ENCODE data around the gene ZMIZ1. TPM values are rescaled to one million over a fixed set of nuclear protein-coding genes. Genes with fewer than 3 reads are reported as not detected.

The ZMIZ1 gene, protein sequence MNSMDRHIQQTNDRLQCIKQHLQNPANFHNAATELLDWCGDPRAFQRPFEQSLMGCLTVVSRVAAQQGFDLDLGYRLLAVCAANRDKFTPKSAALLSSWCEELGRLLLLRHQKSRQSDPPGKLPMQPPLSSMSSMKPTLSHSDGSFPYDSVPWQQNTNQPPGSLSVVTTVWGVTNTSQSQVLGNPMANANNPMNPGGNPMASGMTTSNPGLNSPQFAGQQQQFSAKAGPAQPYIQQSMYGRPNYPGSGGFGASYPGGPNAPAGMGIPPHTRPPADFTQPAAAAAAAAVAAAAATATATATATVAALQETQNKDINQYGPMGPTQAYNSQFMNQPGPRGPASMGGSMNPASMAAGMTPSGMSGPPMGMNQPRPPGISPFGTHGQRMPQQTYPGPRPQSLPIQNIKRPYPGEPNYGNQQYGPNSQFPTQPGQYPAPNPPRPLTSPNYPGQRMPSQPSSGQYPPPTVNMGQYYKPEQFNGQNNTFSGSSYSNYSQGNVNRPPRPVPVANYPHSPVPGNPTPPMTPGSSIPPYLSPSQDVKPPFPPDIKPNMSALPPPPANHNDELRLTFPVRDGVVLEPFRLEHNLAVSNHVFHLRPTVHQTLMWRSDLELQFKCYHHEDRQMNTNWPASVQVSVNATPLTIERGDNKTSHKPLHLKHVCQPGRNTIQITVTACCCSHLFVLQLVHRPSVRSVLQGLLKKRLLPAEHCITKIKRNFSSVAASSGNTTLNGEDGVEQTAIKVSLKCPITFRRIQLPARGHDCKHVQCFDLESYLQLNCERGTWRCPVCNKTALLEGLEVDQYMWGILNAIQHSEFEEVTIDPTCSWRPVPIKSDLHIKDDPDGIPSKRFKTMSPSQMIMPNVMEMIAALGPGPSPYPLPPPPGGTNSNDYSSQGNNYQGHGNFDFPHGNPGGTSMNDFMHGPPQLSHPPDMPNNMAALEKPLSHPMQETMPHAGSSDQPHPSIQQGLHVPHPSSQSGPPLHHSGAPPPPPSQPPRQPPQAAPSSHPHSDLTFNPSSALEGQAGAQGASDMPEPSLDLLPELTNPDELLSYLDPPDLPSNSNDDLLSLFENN
- 15.4 and 20.2 TPM in 2 replicates for total RNA-seq (2014; rRNA removed; shearing (Covaris generic))

DNA sequence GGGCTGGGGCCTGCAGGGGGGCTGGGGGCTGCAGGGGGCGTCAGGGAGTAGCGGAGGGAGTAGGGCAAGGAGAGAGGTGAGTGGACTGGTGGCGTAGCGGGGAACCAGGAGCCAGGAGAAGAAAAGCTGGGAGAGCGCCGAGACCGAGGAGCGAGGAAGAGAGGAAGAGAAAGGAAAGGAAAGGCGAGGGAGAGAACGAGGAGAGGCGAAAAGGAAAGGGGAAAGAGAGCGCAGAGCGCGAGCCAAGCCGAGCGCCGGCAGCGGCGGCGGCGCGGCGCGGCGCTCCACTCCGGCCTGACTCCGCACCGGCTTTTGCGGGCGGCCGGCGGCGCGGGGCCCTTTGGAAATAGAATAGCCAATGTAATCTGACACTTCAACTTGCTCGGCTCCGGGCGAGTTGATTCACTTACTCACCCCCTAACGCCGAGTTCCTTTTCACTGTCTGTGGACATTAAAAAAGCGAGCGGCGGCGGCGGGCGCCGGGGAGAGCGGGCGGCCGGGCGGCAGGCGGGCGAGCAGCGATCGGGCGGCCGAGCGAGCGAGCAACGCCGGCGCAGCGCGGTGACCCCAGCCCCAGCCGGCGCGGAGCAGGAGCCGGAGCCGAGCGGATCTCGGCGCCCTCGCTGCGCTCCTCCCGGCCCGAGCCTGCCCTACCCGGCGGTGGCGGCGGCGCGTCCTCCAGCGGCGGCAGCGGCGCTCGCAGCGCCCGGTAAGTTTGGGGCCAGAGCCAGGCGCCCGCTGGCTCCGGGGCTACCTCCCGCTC is at the start of gene ZMIZ1:
Gene ZMIZ1 (plus strand): TSS at position 405 of the 763 bp plus-strand sequence. CDS start 132,667 bp downstream, outside the sequence.
- peak; percentile 93 for DNase-seq (ENCODE audit: low read depth)

DNA sequence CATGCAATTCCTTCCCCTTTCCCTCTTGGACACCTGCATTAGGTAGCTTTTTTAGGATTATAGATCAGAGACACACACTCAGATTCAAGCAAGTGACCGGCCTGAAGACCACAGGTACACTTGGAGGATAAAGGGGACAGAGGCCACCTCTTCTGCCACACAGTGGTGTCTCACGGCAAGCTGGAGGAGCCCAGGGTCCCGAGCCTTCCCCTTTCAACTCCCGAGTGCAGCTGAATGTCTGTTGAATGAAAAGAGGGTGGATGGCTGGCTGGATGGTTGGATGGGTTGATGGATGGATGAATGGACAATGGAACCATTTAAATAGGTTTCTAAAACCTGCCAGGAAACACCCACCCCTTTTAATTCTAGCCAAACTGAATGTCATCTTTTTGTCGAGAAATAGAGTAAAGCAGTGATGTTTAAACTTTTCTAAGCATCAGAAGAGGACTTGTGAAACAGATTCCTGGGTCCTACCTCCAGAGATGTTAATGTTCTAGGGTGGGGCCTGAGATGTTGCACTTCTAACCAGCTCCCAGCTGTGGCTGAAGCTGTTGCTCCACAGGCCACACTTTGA is 49.2 kb upstream of the ZMIZ1 start:
- no peak for DNase-seq (ENCODE audit: low read depth)

DNA sequence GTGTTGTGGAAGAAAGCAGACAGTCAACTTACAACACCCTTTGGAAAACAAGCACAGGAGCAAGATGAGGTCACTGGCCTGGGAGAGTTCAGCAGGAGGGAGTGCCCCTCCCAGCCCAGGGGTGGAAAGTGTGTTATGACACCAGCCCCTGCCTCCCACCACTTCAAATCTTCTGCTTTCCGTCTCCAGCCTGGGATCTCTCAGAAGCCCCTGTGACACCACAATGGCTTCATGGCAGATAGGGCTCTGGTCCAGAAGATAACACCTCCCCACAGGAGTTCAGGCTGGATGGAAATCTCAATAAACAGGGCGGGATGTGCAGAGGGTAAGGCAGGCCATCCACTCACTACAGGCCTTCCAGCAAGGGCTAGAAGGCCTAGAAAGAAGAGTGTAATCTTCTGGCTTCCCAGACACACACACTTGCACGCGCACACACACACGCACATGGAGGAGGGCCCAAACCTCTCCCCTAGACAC is 48.7 kb upstream of the ZMIZ1 start:
- DNase-seq (ENCODE audit: low read depth) = no peak

DNA sequence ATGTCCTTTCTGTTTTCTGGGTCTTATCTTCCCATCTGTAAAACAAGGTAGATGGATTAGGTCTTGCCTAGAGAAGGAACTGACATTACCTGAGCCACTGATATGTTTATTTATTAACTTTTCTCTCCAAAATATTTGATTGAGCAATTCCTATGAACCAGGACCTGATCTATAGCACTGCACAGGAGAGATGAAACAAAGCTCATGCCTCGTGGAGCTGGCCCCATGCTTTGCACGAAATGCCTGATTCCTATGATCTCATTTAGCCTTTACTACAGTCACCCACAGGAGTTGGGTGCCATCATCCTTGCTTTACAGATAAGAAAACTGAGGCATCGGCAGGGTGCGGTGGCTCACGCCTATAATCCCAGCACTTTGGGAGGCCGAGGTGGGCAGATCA is 48.2 kb upstream of the ZMIZ1 start:
- no peak for DNase-seq (ENCODE audit: low read depth)

DNA sequence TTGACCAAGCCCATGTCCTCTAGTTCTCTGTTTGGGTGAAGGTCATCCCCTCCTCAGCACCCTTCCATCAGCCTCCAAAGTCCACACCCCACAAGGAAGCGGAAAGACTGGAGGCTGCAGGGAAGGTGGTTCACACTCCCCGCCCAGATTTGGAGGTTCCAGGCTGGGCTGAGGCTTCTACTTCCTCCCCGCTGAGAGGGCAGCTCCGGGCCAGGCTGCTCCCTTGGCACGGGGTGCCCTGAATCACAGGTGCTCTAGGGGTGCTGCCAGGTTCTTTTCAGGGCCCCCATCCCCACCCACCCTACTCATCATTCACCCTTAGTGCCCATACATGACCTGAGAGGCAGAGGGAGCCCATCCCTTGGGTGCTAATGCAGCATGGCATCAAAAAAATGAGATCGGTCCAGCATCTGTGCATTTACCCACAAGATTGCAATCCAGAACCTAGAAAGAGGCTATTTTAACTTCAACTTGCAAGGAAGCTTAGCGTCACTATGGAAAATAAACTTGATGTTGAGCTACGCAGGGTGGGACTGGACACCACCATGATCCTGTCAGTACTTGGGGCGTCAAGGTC is 47.3 kb upstream of the ZMIZ1 start:
- no peak for DNase-seq (ENCODE audit: low read depth)

DNA sequence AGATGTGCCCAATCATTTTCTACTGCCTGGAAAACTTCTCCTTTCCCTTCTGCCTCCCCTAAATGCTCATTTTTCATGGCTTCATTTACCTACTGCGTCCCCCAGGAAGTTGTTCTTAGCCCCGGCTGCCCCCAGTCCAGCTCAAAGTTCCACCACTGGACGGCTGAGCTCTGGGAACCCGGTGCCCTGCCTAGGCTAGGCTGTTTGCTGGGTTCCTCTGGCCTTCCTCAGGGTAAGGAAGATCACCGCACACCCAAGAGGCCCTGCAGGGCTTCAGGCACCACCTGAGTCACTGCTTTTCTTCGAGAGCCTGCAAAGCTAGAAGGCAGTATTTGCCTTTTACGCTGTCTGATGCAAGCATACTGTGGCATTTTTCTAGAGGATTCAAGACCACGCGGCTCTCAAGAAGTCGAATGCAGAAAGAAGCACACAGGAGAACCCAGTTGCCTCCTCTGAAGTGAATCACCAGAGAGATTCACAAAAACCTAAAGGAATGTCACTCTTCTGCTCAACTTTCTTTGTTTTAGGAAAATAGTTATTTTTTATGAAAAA is 46.7 kb upstream of the ZMIZ1 start:
- DNase-seq (ENCODE audit: low read depth) = no peak

DNA sequence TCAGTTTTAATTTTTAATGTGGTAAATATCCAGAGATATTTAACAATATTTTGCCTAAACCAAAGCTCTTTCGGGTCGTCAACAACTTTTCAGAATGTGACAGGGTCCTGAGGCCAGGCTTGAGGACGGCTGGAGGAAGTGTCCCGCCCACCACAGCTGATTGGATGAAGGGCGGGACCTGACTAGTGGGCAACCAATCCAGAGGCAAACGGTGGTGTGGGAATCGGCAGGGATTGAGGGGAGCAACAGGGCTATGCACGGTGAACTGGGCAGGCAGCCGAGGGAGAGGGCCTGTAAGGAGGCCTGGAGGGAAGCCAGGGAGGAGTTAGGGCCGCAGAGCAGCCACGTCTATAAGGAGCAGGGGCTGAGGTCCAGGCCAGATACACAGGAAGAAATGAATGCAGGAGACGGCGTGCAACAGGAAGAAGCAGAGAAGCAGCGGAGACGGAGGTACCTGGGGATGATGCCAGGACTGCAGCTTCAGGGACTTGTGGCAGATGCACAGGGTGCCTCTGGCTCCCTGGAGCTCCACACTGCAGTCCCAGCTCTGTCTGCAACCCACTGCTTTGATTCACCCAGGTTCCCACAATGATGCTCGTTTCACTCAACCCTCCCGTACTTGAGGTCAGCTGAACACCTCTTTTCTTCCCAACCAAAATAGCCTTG is 46.1 kb upstream of the ZMIZ1 start:
- peak; percentile 33 for DNase-seq (ENCODE audit: low read depth)

DNA sequence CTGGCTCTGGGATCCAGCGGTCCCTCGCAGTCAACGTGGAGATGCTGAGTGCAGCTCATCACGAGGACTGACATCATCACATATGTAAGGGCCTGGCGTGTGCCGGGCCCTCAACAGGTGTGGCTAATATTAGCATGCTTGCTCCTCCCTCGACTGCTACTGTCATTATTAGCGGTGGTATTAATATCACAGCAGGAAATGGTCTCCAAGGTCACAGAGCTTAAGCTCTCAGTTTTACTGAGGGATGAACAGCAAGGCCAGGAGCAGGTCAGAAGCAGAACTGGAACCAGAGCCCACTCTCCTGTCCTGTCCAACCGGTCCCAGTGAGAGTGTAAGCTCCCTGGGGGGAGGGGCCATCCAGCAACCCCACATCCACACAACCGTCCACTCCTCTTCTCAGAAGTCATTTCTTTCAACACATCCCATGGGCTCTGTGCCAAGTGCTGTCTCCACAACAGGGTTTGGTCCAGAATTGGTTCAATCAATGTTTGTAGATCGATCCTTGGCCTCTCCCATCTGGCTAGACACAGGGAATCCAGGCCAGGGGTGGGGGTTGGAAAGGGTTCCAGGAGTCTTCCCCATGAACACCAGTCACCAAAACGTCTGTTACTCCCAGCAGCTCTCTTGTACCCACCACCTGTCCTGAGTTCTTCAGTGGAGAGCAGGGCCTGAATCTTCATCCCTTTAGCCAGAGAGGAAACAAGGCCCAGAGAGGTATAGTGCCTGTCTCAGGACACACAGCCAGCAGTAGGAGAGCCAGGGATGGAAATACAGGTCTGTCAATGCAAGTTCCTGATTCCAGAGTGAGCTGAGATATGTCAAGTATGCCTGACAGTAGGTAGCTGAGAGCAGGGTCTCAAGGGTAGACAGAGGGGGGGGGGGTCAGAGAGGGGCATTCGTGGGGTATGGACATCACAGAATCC is 45.3 kb upstream of the ZMIZ1 start:
- no peak for DNase-seq (ENCODE audit: low read depth)

DNA sequence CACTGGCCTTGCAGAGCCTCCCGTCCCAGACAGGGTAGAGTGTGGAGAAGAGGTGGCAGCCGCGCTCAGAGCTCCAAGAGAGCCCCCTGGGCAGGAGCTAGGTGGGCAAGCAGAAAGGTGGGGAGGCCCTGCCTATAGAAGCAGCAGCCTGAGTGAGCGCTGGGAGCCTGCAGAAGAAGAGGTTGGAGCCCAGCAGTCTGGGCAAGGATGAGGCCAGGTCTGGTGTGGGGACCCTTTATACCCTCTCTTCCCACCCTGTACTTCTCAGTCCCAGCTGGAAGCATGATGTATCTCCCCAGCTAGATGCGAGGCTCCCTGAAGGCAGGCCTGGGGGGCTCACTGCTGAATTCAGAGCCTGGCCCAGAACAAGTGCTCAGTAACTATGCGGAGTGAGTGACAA is 44.5 kb upstream of the ZMIZ1 start:
- no peak for DNase-seq (ENCODE audit: low read depth)

DNA sequence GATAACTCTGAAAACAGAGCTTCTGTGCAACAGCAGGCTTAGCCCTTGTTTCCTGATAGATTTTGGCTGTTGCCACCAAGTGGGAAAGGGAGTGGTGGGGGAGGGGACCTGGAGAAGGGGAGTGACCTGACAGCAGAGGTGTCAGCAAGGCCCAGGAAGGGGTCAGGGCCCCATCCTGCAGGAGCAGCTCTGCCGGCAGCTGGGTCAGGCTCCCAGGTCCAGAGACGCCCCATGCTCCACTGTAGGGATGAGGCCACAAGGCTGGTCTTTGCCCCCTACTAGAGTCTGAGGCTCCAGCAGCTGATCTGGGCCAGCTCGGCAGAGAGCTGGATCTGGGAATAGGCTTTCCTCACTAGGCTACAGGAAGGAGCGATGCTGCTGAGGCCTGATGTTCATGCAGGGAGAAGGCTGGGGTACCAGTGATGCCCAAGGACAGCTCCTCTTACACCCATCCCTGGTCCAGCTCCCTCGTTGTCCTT is 44.0 kb upstream of the ZMIZ1 start:
- no peak for DNase-seq (ENCODE audit: low read depth)

DNA sequence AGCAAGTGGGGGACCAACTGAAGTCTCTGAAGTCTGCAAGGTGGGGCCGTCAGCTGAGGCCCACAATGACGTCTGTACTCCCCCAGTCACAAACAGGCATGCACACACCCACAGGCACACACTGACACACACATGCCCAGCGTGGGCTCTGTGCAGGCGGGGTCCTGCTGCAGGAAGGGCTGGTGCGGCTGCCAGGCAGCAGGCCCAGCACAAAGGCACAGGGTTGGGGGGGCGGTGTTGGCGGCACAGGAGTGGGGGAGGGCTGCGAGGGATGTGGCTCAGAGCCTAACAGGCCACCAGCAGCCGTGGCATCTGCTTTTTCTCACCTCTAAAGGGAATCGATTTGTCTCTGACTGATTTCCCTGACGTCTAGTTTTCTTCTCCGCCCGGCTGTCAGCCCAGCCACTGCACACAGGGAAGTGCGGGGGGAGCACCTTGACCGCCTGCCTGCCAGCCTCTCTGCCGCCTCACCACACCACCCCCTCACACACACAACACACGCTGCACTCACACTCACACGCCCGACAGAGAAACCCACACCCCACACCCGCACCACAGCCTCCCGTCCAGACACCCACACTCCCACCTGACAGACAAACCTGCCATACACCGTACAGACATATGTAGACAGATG is 43.5 kb upstream of the ZMIZ1 start:
- DNase-seq (ENCODE audit: low read depth) = no peak

DNA sequence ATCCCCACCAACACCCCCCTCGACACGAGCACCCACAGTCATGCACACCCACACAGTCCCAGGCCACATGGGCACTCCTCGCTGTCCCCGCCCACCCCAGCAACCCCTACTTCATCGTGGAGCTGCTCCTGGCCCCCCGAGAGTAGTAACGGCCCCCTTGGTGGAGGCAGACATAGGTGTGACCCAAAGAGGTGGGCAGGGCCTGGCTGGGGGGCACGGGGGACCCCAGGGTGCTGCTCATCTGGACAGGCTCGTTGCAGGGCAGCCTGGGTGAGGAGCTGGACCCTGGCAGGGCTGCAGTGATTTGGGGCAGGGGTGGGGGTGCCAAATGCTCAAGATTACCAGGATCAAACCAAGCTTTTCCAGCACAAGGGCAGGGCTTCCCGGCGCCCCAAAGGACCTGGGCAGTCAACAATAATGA is 42.4 kb upstream of the ZMIZ1 start:
- DNase-seq (ENCODE audit: low read depth) = no peak

DNA sequence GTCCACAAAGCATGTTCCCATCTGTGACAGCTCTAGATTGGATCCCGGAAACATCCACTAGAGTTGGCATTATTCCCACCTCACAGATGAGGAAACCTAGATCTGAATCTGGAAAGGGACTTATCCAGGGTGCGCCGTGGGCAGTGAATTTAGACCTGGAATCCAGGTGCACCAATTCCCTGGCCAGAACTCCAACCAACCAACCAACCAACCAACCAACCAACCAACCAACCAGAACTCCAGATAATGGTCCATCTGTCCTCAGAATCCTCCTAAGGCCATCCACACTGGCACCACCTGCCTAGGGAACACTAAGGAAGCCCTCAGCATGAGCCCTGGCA is 42.0 kb upstream of the ZMIZ1 start:
- no peak for DNase-seq (ENCODE audit: low read depth)

DNA sequence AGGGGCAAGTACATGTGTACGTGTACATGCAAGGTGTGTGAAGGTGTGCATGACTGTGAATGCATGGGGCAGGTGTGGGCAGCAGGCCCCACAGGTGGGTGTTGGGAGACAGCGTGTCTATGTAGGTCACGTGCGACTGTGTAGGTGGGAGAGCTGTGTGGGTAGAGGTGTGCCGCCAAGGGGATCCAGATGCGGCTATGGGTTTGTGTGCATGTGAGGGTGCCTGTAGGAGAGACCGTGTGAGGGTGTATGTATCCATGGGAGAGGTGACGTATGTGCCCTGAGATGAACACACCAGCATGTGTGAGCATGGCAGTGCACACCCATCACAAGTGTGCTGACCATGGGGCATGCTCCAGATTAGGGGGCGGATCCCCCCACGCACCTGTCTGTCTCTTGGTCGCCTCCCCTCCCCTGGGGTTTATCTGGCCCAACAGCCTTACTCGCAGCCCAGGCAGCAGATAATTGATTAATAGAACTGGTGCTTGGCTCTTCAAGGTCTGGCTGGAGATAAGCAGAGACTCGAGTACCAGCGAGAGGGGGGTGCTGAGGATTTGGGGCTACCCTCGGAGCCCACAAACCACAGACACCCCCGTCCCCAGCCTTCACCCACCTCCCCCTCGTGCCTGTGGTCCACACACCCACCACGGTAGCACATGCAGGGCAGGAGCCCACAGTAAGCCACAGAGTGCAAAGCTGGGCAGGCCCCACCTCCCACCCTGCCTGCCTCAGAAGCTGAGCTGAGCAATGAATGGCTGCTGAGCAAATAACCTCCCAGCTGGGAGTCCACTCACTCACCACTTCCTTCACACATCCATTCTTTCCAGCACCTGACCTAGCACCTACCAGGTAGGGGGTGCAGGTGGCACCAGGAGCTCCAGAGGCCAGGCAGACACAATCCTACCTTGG is 41.4 kb upstream of the ZMIZ1 start:
- no peak for DNase-seq (ENCODE audit: low read depth)

DNA sequence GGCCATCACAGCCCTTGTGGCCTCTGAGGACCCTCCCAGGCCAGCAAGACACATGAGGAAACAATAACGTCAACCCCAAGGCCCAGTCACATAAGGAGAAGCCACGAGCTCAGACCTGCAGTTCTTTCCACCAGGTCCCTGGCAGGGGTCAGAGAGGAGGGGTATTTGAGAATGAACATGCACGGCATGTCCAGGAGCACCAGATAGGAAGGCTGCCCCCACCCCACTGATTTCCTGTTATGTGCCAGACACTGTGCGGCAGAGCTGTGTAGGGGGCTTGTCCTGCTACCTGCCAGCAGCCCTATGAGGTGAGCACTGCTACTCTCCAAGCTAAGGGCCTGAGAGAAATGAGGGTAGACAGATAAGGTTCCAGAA is 40.7 kb upstream of the ZMIZ1 start:
- no peak for DNase-seq (ENCODE audit: low read depth)

DNA sequence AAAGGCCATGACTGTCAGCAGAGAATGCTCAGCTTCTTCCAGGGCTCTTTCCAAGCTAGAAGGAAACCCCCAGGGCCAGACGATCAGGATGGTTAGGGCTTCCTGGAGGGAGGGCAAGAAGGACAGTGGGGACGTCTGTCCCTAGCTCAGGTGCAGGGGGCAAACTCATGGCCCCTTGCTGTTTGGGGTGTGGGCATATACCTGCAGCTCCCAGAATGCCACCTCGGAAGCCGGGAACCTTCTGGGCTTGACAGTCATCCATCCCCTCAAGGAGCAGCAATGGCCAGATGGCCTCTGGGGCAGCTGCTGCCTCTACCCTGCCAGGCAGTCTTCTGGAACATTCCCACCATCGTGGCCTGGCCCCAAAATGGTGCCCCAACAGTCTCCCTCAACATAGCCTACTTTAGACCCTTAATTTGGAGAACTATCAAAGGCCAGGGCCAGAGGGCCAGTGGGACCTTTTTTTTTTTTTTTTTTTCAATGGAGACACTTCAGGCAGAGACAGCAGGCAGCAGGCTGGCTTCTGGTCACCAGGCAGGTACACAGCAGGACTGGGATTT is 40.2 kb upstream of the ZMIZ1 start:
- DNase-seq (ENCODE audit: low read depth) = no peak

Data from RPMI7951 (cell line).